Suprapubic skin (tissue), 4 donors: ENCODE measurements around the gene AFP.

Source experiments
- EP300 ChIP-seq: sonication (generic); formaldehyde crosslinking; IDR thresholded peaks from one replicate; pipeline ENCODE4 v1.6.1; 2017; ENCODE audit warnings: antibody characterized with exemption
- POLR2AphosphoS5 ChIP-seq, 3 donors: sonication (generic); formaldehyde crosslinking; IDR thresholded peaks; one replicate each; pipeline ENCODE4 v1.6.1; 2017; ENCODE audit warnings: antibody characterized with exemption in 3 of 3
- TF ChIP-seq, protein P1 (sequence below), 2 donors: fragments of 200-600 bp in 1 of 2; fragments of 450-650 bp in 1 of 2; sonication (generic) in 1 of 2; IDR thresholded peaks; one replicate each; pipeline ENCODE4 v1.5.1; 2016 to 2019; ENCODE audit warnings: antibody characterized with exemption in 2 of 2, mild to moderate bottlenecking in 1 of 2, moderate library complexity in 1 of 2

DNA sequence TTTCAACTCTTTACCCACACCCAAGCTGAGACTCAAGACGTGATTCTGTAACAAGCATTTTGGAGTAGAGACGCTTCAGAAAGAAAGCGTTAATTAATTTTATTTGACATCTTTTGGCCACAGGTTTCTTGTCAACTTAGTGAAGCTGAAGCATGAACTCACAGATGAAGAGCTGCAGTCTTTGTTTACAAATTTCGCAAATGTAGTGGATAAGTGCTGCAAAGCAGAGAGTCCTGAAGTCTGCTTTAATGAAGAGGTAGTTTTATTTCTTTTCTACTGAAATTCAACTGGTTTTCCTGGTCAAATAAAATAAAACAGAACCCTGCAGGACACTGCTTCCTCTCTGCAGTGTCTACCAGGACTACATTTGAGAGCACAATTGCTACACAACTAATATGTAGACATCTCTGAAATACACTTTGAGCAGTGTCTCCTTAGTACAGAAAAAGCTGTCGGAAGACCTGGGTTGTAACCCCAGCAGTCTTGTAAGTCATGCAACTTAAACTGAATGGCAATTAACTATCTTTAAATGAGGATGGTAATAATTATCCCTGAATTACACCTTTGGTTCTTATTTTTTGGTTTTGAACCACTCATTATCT, 65.7 kb downstream of the AFP start:
- TF ChIP-seq POLR2AphosphoS5 (IDR thresholded peaks at IDR 0.05) (no peak), EP300 (no peak)
- TF ChIP-seq, protein P1, sequence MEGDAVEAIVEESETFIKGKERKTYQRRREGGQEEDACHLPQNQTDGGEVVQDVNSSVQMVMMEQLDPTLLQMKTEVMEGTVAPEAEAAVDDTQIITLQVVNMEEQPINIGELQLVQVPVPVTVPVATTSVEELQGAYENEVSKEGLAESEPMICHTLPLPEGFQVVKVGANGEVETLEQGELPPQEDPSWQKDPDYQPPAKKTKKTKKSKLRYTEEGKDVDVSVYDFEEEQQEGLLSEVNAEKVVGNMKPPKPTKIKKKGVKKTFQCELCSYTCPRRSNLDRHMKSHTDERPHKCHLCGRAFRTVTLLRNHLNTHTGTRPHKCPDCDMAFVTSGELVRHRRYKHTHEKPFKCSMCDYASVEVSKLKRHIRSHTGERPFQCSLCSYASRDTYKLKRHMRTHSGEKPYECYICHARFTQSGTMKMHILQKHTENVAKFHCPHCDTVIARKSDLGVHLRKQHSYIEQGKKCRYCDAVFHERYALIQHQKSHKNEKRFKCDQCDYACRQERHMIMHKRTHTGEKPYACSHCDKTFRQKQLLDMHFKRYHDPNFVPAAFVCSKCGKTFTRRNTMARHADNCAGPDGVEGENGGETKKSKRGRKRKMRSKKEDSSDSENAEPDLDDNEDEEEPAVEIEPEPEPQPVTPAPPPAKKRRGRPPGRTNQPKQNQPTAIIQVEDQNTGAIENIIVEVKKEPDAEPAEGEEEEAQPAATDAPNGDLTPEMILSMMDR (IDR thresholded peaks at IDR 0.05) = no peak
